Heart left ventricle (tissue), 13 donors: Measurements from ENCODE around the gene NEK8.

Experiments used
- POLR2A ChIP-seq, 2 donors: fragments of 450-650 bp; IDR thresholded peaks; one replicate each; pipeline ENCODE4 v1.6.1; 2017; ENCODE audit warnings: antibody characterized with exemption in 2 of 2, mild to moderate bottlenecking in 2 of 2, moderate library complexity in 2 of 2
- TF ChIP-seq, protein P1 (sequence below), 12 donors: fragments of 200-600 bp; sonication (generic) in 4 of 12; IDR thresholded peaks; one replicate each; pipeline versions ENCODE4 v1.5.0 to v1.8.0; 2018 to 2022; ENCODE audit warnings: antibody characterized with exemption in 12 of 12, mild to moderate bottlenecking in 5 of 12
- donor health status: ischemic (EF 13 %, LVEDD 7.1; RV severe dilation, severe dysfunction).
- donor health status: DM: no; HTN: yes; CAD: no.
- donor health status: DM: no; HTN: no; CAD: no.
- donor health status: ischemic (EF 25% LVEDD 6.9; RV normal size, moderate dysfunction).
- donor health status: ischemic (EF 25% LVEDD 5.7; RV mildly dilated, moderate dysfunction).
- donor health status: ischemic (EF 35%, LVEDD 5.7; RV mildly dilated, moderate dysfunction).
- donor health status: nonischemic (EF 11% LVEDD 7.7; RV severe dilation, severe dysfunction).
- donor health status: DM: yes; HTN: yes; CAD: no.
- donor health status: PGD.
- donor health status: ischemic (EF 29% LVEDD 5.4; RV normal size, mild dysfunction).
- donor health status: nonischemic (EF 23%, LVEDD 6.1; RV moderate dilation, normal function).

DNA sequence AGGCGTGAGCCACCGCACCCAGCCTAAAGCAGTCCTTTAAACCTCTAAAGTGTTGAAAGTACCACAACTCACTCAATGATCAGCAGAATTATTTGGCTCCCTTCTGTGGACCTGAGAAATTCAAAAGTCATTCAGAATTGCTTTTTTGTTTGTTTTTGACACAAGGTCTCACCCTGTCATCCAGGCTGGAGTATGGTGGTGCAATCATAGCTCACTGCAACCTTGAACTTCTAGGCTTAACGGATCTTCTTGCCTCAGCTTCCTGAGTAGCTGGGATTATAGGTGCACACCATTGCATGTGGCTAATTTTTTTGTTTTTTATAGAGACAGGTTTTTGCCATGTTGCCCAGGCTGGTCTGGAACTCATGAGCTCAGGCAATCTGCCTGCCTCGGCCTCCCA is 59.5 kb downstream of the NEK8 start:
- TF ChIP-seq, protein P1, sequence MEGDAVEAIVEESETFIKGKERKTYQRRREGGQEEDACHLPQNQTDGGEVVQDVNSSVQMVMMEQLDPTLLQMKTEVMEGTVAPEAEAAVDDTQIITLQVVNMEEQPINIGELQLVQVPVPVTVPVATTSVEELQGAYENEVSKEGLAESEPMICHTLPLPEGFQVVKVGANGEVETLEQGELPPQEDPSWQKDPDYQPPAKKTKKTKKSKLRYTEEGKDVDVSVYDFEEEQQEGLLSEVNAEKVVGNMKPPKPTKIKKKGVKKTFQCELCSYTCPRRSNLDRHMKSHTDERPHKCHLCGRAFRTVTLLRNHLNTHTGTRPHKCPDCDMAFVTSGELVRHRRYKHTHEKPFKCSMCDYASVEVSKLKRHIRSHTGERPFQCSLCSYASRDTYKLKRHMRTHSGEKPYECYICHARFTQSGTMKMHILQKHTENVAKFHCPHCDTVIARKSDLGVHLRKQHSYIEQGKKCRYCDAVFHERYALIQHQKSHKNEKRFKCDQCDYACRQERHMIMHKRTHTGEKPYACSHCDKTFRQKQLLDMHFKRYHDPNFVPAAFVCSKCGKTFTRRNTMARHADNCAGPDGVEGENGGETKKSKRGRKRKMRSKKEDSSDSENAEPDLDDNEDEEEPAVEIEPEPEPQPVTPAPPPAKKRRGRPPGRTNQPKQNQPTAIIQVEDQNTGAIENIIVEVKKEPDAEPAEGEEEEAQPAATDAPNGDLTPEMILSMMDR (IDR thresholded peaks at IDR 0.05), result no peak
- no peak for TF ChIP-seq POLR2A (IDR thresholded peaks at IDR 0.05)
